ENCODE results near the gene XPOT.

XPOT gene

GRCh38 chr12:64411427-64411826, 7.2 kb downstream of the XPOT start:
- no peak overlapping the region for H3K14ac ChIP-seq (ENCODE audit: low read length)
- no peak for DNase-seq
- H3K4ac ChIP-seq (ENCODE audit: low read depth, low read length): no peak overlapping the region
- H3K4me3 ChIP-seq (ENCODE audit: low read depth, low read length): no peak overlapping the region
- H2BK12ac ChIP-seq (ENCODE audit: low read length): no peak overlapping the region
- peaks cover 10 to 20% of the 10 kb centered on the region in 2 experiments for H3K36me3 ChIP-seq (ENCODE audit: control insufficient read depth in 1 of 2, insufficient read depth in 2 of 2, low read length in 2 of 2)
- no CpG with 5 or more reads among the region's 2 CpGs for WGBS (ENCODE audit: extremely low coverage, insufficient coverage, insufficient read length)
- H3K27ac ChIP-seq (ENCODE audit: low read depth, low read length): no peak overlapping the region
- H2AK5ac ChIP-seq (ENCODE audit: low read length): no peak overlapping the region
- H3K4me1 ChIP-seq (ENCODE audit: control insufficient read depth in 1 of 2, insufficient read depth in 2 of 2, low read length in 2 of 2): peaks cover 0 to 2% of the 10 kb centered on the region in 2 experiments
- H3K9ac ChIP-seq (ENCODE audit: low read length): no peak overlapping the region
- no peak overlapping the region for H4K12ac ChIP-seq (ENCODE audit: low read depth, low read length)
- no peak overlapping the region for H2BK5ac ChIP-seq (ENCODE audit: low read depth, low read length, poor library complexity)
- no peak overlapping the region for H2AFZ ChIP-seq (ENCODE audit: insufficient read depth, low read length, poor library complexity)
- no peak overlapping the region for H2BK120ac ChIP-seq (ENCODE audit: insufficient read depth, low read length, poor library complexity)
- no peak overlapping the region for H4K91ac ChIP-seq (ENCODE audit: low read depth, low read length)
- no peak overlapping the region for H4K8ac ChIP-seq (ENCODE audit: low read depth, low read length)
- H3K23ac ChIP-seq (ENCODE audit: low read length): no peak overlapping the region
- H3K79me2 ChIP-seq (ENCODE audit: control insufficient read depth, insufficient read depth, low read length, poor library complexity): peaks cover 3% of the 10 kb centered on the region
- H3K27me3 ChIP-seq (ENCODE audit: insufficient read depth, low read length): no peaks in the 10 kb centered on the region
- no peaks in the 10 kb centered on the region for H3K9me3 ChIP-seq (ENCODE audit: insufficient read depth, low read depth, low read length)
- H3K18ac ChIP-seq (ENCODE audit: low read length): no peak overlapping the region
- no peaks in the 10 kb centered on the region for H3K79me1 ChIP-seq (ENCODE audit: low read length)
- H3K4me2 ChIP-seq (ENCODE audit: low read length): no peak overlapping the region

- H3K18ac ChIP-seq (ENCODE audit: low read length): no peak overlapping the region
- peaks cover 18 to 27% of the 10 kb centered on the region in 2 experiments for H3K36me3 ChIP-seq (ENCODE audit: control insufficient read depth in 1 of 2, insufficient read depth in 2 of 2, low read length in 2 of 2)
- peaks cover 3% of the 10 kb centered on the region for H3K79me2 ChIP-seq (ENCODE audit: control insufficient read depth, insufficient read depth, low read length, poor library complexity)
- no CpG with 5 or more reads among the region's 2 CpGs for WGBS (ENCODE audit: extremely low coverage, insufficient coverage, insufficient read length)
- no peak overlapping the region for H3K4ac ChIP-seq (ENCODE audit: low read depth, low read length)
- H2AK5ac ChIP-seq (ENCODE audit: low read length): no peak overlapping the region
- H3K14ac ChIP-seq (ENCODE audit: low read length): no peak overlapping the region
- H2BK12ac ChIP-seq (ENCODE audit: low read length): no peak overlapping the region
- no peak overlapping the region for H3K4me3 ChIP-seq (ENCODE audit: low read depth, low read length)
- H3K9me3 ChIP-seq (ENCODE audit: insufficient read depth, low read depth, low read length): no peaks in the 10 kb centered on the region
- no peak overlapping the region for H3K4me2 ChIP-seq (ENCODE audit: low read length)
- H2BK5ac ChIP-seq (ENCODE audit: low read depth, low read length, poor library complexity): no peak overlapping the region
- H2AFZ ChIP-seq (ENCODE audit: insufficient read depth, low read length, poor library complexity): no peak overlapping the region
- no peak overlapping the region for H4K91ac ChIP-seq (ENCODE audit: low read depth, low read length)
- H4K12ac ChIP-seq (ENCODE audit: low read depth, low read length): no peak overlapping the region
- no peak overlapping the region for H3K27ac ChIP-seq (ENCODE audit: low read depth, low read length)
- H3K4me1 ChIP-seq (ENCODE audit: control insufficient read depth in 1 of 2, insufficient read depth in 2 of 2, low read length in 2 of 2): peaks cover 0 to 2% of the 10 kb centered on the region in 2 experiments
- no peak overlapping the region for H3K23ac ChIP-seq (ENCODE audit: low read length)
- H3K9ac ChIP-seq (ENCODE audit: low read length): no peak overlapping the region
- no peak overlapping the region for H4K8ac ChIP-seq (ENCODE audit: low read depth, low read length)
- no peaks in the 10 kb centered on the region for H3K79me1 ChIP-seq (ENCODE audit: low read length)
- DNase-seq: no peak
- H2BK120ac ChIP-seq (ENCODE audit: insufficient read depth, low read length, poor library complexity): no peak overlapping the region
- no peaks in the 10 kb centered on the region for H3K27me3 ChIP-seq (ENCODE audit: insufficient read depth, low read length)
These were observed 8.3 kb downstream of the XPOT start for GRCh38 chr12:64412459-64412858.

- Histone ChIP-seq H4K12ac (ENCODE audit: low read depth, low read length) (no peak overlapping the region), H3K4me2 (ENCODE audit: low read length) (no peak overlapping the region), H2BK5ac (ENCODE audit: low read depth, low read length, poor library complexity) (no peak overlapping the region), H2BK12ac (ENCODE audit: low read length) (no peak overlapping the region), H3K27ac (ENCODE audit: low read depth, low read length) (no peak overlapping the region), H3K9me3 (ENCODE audit: insufficient read depth, low read depth, low read length) (no peaks in the 10 kb centered on the region), H2BK120ac (ENCODE audit: insufficient read depth, low read length, poor library complexity) (no peak overlapping the region), H3K79me1 (ENCODE audit: low read length) (no peaks in the 10 kb centered on the region), H3K18ac (ENCODE audit: low read length) (no peak overlapping the region), H3K36me3 (ENCODE audit: control insufficient read depth in 1 of 2, insufficient read depth in 2 of 2, low read length in 2 of 2) (peaks cover 18 to 28% of the 10 kb centered on the region in 2 experiments), H3K9ac (ENCODE audit: low read length) (no peak overlapping the region), H3K4me3 (ENCODE audit: low read depth, low read length) (no peak overlapping the region), H3K79me2 (ENCODE audit: control insufficient read depth, insufficient read depth, low read length, poor library complexity) (no peaks in the 10 kb centered on the region), H3K27me3 (ENCODE audit: insufficient read depth, low read length) (no peaks in the 10 kb centered on the region), H3K23ac (ENCODE audit: low read length) (no peak overlapping the region), H4K8ac (ENCODE audit: low read depth, low read length) (no peak overlapping the region), H2AK5ac (ENCODE audit: low read length) (no peak overlapping the region), H3K4me1 (ENCODE audit: control insufficient read depth in 1 of 2, insufficient read depth in 2 of 2, low read length in 2 of 2) (no peaks in the 10 kb centered on the region), H4K91ac (ENCODE audit: low read depth, low read length) (no peak overlapping the region), H3K4ac (ENCODE audit: low read depth, low read length) (no peak overlapping the region), H3K14ac (ENCODE audit: low read length) (no peak overlapping the region), H2AFZ (ENCODE audit: insufficient read depth, low read length, poor library complexity) (no peak overlapping the region)
- WGBS (ENCODE audit: extremely low coverage, insufficient coverage, insufficient read length): no CpG with 5 or more reads among the region's 2 CpGs
- DNase-seq: no peak
These were observed 9.7 kb downstream of the XPOT start for GRCh38 chr12:64413884-64414283.

GRCh38 chr12:64418209-64418608, 14.0 kb downstream of the XPOT start:
- H2AK5ac ChIP-seq (ENCODE audit: low read length): no peak overlapping the region
- DNase-seq: no peak
- no peak overlapping the region for H2BK5ac ChIP-seq (ENCODE audit: low read depth, low read length, poor library complexity)
- no peak overlapping the region for H3K9ac ChIP-seq (ENCODE audit: low read length)
- H4K8ac ChIP-seq (ENCODE audit: low read depth, low read length): no peak overlapping the region
- no peak overlapping the region for H4K12ac ChIP-seq (ENCODE audit: low read depth, low read length)
- H2AFZ ChIP-seq (ENCODE audit: insufficient read depth, low read length, poor library complexity): no peak overlapping the region
- H2BK120ac ChIP-seq (ENCODE audit: insufficient read depth, low read length, poor library complexity): no peak overlapping the region
- H3K23ac ChIP-seq (ENCODE audit: low read length): no peak overlapping the region
- H3K79me1 ChIP-seq (ENCODE audit: low read length): no peaks in the 10 kb centered on the region
- H2BK12ac ChIP-seq (ENCODE audit: low read length): no peak overlapping the region
- H3K4me3 ChIP-seq (ENCODE audit: low read depth, low read length): no peak overlapping the region
- H4K91ac ChIP-seq (ENCODE audit: low read depth, low read length): no peak overlapping the region
- H3K4ac ChIP-seq (ENCODE audit: low read depth, low read length): no peak overlapping the region
- no peaks in the 10 kb centered on the region for H3K9me3 ChIP-seq (ENCODE audit: insufficient read depth, low read depth, low read length)
- H3K27me3 ChIP-seq (ENCODE audit: insufficient read depth, low read length): no peaks in the 10 kb centered on the region
- H3K4me2 ChIP-seq (ENCODE audit: low read length): no peak overlapping the region
- no peaks in the 10 kb centered on the region for H3K4me1 ChIP-seq (ENCODE audit: control insufficient read depth in 1 of 2, insufficient read depth in 2 of 2, low read length in 2 of 2)
- no peak overlapping the region for H3K27ac ChIP-seq (ENCODE audit: low read depth, low read length)
- H3K36me3 ChIP-seq (ENCODE audit: control insufficient read depth in 1 of 2, insufficient read depth in 2 of 2, low read length in 2 of 2): peaks cover 25 to 32% of the 10 kb centered on the region in 2 experiments
- H3K18ac ChIP-seq (ENCODE audit: low read length): no peak overlapping the region
- H3K14ac ChIP-seq (ENCODE audit: low read length): no peak overlapping the region
- no peaks in the 10 kb centered on the region for H3K79me2 ChIP-seq (ENCODE audit: control insufficient read depth, insufficient read depth, low read length, poor library complexity)
